T-helper 9 cell (primary cell): ENCODE results near the gene ZNF175.

Experiments
- DNase-seq: peaks from one replicate; pipeline ENCODE4 v3.0.0-alpha.2; 2020

The ZNF175 gene

GRCh38 chr19:51637362-51637978 is 66.4 kb downstream of the ZNF175 start:
- no peak for DNase-seq

- DNase-seq = no peak
Observed at GRCh38 chr19:51639916-51640315, 68.8 kb downstream of the ZNF175 start.

GRCh38 chr19:51640386-51640785 is 69.3 kb downstream of the ZNF175 start:
- DNase-seq = no peak

GRCh38 chr19:51641648-51642047 is 70.6 kb downstream of the ZNF175 start:
- no peak for DNase-seq
